GM19099 (cell line): ENCODE data around the gene MDH1B.

Source experiments
- POLR2A ChIP-seq: IDR thresholded peaks from 3 replicates; pipeline ENCODE4 v1.6.1; 2011; ENCODE audit warnings: low read depth; ENCODE audit not compliant: insufficient read length; ENCODE audit errors: extremely low read depth

The MDH1B gene

GRCh38 chr2:206765242-206766056 is at the start of gene MDH1B, which contains the start of gene FASTKD2:
TSS of gene MDH1B (minus strand) at chr2:206765328. CDS start at chr2:206765271, 57 bp downstream.
TSS of gene FASTKD2 (plus strand) at chr2:206765606. CDS start at chr2:206766694, 1,088 bp downstream.
- peak; percentile 83 for TF ChIP-seq POLR2A

DNA sequence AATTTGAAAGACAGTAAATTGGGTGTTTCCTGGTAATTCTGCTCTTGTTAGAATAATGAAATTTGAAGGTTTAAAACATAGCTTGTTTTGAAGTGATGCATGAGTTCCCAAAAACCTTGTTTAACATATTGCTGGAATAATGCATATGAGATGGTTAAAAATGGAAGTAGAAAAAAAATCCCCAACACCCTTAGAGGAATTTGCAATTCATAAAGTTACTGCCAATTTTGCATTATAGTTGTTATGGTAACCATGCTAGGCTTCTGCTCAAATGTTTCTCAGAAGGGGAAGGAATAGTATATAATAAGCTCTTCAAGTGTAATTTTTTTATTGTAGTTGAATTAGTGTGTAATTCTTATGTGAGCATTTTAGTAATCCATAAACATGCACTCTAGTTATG is 49.4 kb upstream of the MDH1B start:
- TF ChIP-seq POLR2A, result no peak

GRCh38 chr2:206805887-206806607 is 40.9 kb upstream of the MDH1B start:
- no peak for TF ChIP-seq POLR2A

- TF ChIP-seq POLR2A, result no peak
Measured at GRCh38 chr2:206804326-206804725, 39.2 kb upstream of the MDH1B start.

- TF ChIP-seq POLR2A, result no peak
Measured at GRCh38 chr2:206802654-206803514, 37.8 kb upstream of the MDH1B start.

DNA sequence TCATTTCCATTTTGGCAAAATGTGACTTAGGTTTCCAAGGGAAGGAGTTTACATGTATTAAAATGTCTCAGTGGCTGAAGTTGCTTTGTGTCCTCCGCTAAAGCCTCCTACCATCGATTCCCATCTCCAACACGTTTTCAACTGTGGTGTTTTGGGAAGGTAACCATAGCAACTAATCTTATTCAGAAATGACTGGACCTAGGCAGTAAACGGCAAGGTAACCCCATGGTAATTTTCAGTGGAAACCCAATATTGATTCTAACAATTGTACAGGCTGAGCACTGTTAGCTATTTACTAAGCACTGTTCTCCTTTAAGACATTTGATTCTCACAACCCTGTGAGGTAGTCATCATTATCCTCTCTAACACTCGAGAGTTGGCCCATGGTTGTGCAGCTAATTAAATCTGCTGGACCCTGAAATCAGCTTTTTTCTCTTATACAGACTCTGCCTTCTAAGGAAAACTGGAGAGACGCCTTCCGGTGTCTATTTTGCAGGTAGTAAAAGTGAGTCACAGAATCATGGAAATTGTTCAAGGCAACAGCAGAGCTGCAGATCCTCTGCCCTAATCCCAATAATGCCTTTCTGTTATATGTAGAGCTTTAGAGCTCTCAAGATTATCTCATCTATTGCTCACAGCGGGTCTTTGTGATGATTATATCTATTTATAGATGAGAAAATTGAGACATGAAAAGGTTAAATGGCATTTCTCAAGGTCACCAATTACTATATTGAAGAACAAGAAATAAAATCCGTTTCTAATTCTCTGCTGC is 36.5 kb upstream of the MDH1B start:
- no peak for TF ChIP-seq POLR2A

GRCh38 chr2:206800506-206801417 is 35.6 kb upstream of the MDH1B start:
- TF ChIP-seq POLR2A, result no peak

- no peak for TF ChIP-seq POLR2A
Measured at GRCh38 chr2:206799083-206799482, 34.0 kb upstream of the MDH1B start.

GRCh38 chr2:206798000-206798399 is 32.9 kb upstream of the MDH1B start:
- no peak for TF ChIP-seq POLR2A

DNA sequence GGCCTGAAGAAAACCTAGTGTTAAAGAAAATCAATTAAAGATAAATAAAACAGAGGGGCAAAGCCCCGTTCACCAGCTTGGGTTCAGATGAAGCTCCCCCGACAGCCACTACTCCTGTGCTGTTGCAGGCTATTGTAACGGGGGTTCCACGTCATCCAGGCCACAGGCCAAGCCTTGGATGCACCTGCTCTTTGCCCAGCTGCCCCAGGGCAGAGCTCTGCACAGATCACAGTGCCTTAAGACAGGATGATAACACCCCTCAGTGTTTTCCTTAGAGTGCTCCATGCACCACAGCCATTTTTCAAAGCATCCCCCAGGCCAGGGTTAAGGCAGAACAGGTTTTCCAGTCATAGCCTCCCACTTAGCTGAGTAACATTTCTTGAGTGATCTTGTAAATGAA is 32.2 kb upstream of the MDH1B start:
- TF ChIP-seq POLR2A, result no peak

DNA sequence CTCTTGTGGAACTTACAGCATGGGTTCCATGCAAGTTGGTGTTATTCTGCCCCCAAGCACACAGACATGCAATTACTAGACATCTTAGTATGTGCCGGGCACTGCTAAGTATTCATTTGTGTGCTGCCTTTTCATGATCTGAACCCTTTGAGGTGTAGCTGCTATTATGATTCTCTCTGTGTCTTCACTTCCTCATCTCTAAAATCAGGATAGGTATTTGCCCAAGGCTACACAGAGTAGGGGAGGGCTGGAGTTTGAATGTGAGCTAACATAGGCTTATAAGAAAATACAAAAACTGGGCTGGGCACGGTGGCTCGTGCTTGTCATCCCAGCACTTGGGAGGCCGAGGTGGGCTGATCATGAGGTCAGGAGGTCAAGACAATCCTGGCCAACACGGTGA is 27.5 kb upstream of the MDH1B start:
- no peak for TF ChIP-seq POLR2A

DNA sequence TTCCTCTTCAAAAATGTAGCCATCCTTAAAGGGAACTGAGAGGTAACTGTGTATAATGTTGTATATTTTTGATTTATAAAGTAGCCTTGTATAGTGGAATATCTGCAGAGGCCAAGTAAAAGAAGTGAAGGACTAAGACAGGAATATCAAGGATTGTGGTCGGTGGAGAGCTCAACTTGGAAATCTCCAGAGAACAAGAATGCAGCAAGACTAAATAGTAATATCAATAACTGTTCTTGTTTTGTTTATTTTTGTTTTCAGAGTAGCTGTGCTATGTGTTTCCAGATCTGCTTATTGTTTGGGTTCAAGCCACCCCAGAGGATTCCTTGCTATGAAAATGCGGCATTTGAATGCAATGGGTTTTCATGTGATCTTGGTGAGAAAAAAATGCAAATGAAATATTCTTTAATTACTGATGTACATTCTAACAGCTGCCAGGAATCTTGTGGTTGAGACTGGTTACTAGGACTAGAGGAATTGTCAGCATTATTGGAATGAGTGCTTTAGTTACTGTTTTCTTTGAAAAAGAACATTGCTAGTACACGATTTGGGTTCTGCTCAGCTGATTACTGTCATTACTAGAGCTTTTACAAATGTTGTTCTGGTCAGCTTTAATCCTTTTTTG is 25.3 kb upstream of the MDH1B start:
- TF ChIP-seq POLR2A, result no peak
